Measurements from ENCODE around the gene SNCG.

DNA sequence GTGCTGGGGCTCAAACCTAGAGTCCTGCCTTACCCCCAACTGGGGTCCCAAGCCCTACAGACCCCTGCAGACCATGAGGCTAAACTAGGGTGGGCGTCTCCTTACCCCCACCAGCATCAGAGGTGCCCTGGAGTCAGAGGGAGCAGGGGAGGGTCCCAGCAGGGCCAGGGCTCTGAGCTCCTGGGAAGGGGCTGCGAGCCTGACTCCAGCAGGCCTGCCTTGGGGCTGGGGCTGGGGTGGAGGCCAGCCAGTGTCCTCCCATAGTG lies 1.3 kb downstream of the SNCG start:
- TF ChIP-seq POLR2A (IDR thresholded peaks at IDR 0.05; ENCODE audit: borderline replicate concordance, extremely low read depth, insufficient read depth, insufficient read length) = no peak
- no peak for TF ChIP-seq POLR2AphosphoS5 (IDR thresholded peaks at IDR 0.05; ENCODE audit: low read depth, low read length)
- TF ChIP-seq CTCF (IDR thresholded peaks at IDR 0.05 in 2 of 3, conservative IDR thresholded peaks at IDR 0.05 in 1 of 3; ENCODE audit: borderline replicate concordance in 1 of 3, insufficient read depth in 1 of 3, low read depth in 2 of 3, low read length in 2 of 3) = no peak
- no peak for TF ChIP-seq MAX (IDR thresholded peaks at IDR 0.05)
- TF ChIP-seq EZH2 (IDR thresholded peaks at IDR 0.05) = no peak
- TF ChIP-seq EZH2phosphoT487 (IDR thresholded peaks at IDR 0.05; ENCODE audit: borderline replicate concordance) = no peak
- no peak for TF ChIP-seq JUND (IDR thresholded peaks at IDR 0.05)
- TF ChIP-seq ZNF274 (IDR thresholded peaks at IDR 0.05; ENCODE audit: low read depth, low read length) = no peak
- TF ChIP-seq, protein P1, sequence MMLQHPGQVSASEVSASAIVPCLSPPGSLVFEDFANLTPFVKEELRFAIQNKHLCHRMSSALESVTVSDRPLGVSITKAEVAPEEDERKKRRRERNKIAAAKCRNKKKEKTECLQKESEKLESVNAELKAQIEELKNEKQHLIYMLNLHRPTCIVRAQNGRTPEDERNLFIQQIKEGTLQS (IDR thresholded peaks at IDR 0.05) = no peak

Data from HCT116 (cell line).